Astrocyte (in vitro differentiated cells and primary cell): ENCODE measurements around the gene TIMP4. TPM values are rescaled to one million over a fixed set of nuclear protein-coding genes. Genes with fewer than 3 reads are reported as not detected.

Experiments used
- DNase-seq: peaks from one replicate; pipeline ENCODE4 v3.0.0-alpha.2; 2010; ENCODE audit warnings: low read depth
- FAIRE-seq: peaks from 2 replicates; lab custom pipeline; 2011; peaks lifted over from hg19 to GRCh38; lab: Jason Lieb, UNC
- H2AFZ ChIP-seq: 2 replicates; pipeline ENCODE4 v1.6.0; 2012; ENCODE audit warnings: low read depth, low read length, inconsistent platforms
- H3K27ac ChIP-seq: 2 replicates; pipeline ENCODE4 v1.5.1; 2011; ENCODE audit warnings: low read depth, low read length, inconsistent platforms
- H3K27me3 ChIP-seq: 2 replicates; pipeline ENCODE4 v1.6.0; 2011; ENCODE audit warnings: low read length, inconsistent platforms; ENCODE audit not compliant: insufficient read depth
- H3K36me3 ChIP-seq: 2 replicates; pipeline ENCODE4 v1.5.1; 2011; ENCODE audit warnings: low read length, inconsistent platforms; ENCODE audit not compliant: insufficient read depth
- H3K4me1 ChIP-seq: 2 replicates; pipeline ENCODE4 v1.5.1; 2011; ENCODE audit warnings: low read length, inconsistent platforms; ENCODE audit not compliant: insufficient read depth
- H3K4me2 ChIP-seq: 2 replicates; pipeline ENCODE4 v1.6.0; 2012; ENCODE audit warnings: low read length, inconsistent platforms
- H3K4me3 ChIP-seq: 2 replicates; pipeline ENCODE4 v1.5.1; 2011; ENCODE audit warnings: low read depth, mild to moderate bottlenecking, low read length, inconsistent platforms; ENCODE audit not compliant: insufficient read depth
- H3K79me2 ChIP-seq: 2 replicates; pipeline ENCODE4 v1.6.0; 2012; ENCODE audit warnings: mild to moderate bottlenecking, low read length, inconsistent platforms; ENCODE audit not compliant: insufficient read depth
- H3K9ac ChIP-seq: 2 replicates; pipeline ENCODE4 v1.6.0; 2012; ENCODE audit warnings: mild to moderate bottlenecking, low read length, inconsistent platforms
- H3K9me3 ChIP-seq: 2 replicates; pipeline ENCODE4 v1.5.1; 2012; ENCODE audit warnings: low read depth, mild to moderate bottlenecking, low read length, inconsistent platforms; ENCODE audit not compliant: insufficient read depth
- H4K20me1 ChIP-seq: 2 replicates; pipeline ENCODE4 v1.6.0; 2012; ENCODE audit warnings: low read length, inconsistent platforms; ENCODE audit not compliant: insufficient read depth
- H3K27ac Mint-ChIP-seq: one replicate; pipeline ENCODE4 v1.8.0; 2021; ENCODE audit warnings: mild to moderate bottlenecking, mixed read lengths; ENCODE audit not compliant: unreplicated experiment
- H3K27me3 Mint-ChIP-seq: one replicate; pipeline ENCODE4 v1.8.0; 2021; ENCODE audit warnings: low read depth, mixed read lengths; ENCODE audit not compliant: unreplicated experiment
- H3K36me3 Mint-ChIP-seq: one replicate; pipeline ENCODE4 v1.8.0; 2021; ENCODE audit warnings: low read depth, mixed read lengths; ENCODE audit not compliant: unreplicated experiment
- H3K4me1 Mint-ChIP-seq: one replicate; pipeline ENCODE4 v1.8.0; 2021; ENCODE audit warnings: low read depth, mixed read lengths; ENCODE audit not compliant: unreplicated experiment
- H3K4me3 Mint-ChIP-seq: one replicate; pipeline ENCODE4 v1.8.0; 2021; ENCODE audit warnings: mild to moderate bottlenecking, moderate library complexity, mixed read lengths; ENCODE audit not compliant: unreplicated experiment
- H3K9me3 Mint-ChIP-seq: one replicate; pipeline ENCODE4 v1.8.0; 2021; ENCODE audit warnings: mild to moderate bottlenecking, mixed read lengths; ENCODE audit not compliant: unreplicated experiment
- CTCF ChIP-seq: IDR thresholded peaks from 2 replicates; pipeline ENCODE4 v1.5.1; 2011; ENCODE audit warnings: low read depth, mild to moderate bottlenecking, inconsistent platforms, low read length, moderate library complexity; ENCODE audit not compliant: insufficient read depth
- EZH2 ChIP-seq: IDR thresholded peaks from 2 replicates; pipeline ENCODE4 v1.6.1; 2012; ENCODE audit warnings: mild to moderate bottlenecking, low read length, inconsistent platforms; ENCODE audit not compliant: insufficient read depth
- total RNA-seq: library from RNA; stranded (reverse); gene quantifications from 2 replicates; pipeline ENCODE4 v1.2.1, GENCODE V29; 2021

Gene TIMP4
- total RNA-seq, 1 donor from 2014 or later, result 2.0 TPM

- H3K9me3 ChIP-seq, result no peaks in the 10 kb centered on the region
- DNase-seq, result no peak
- no peak overlapping the region for H2AFZ ChIP-seq
- no peaks in the 10 kb centered on the region for H3K36me3 ChIP-seq
- Mint-ChIP-seq H3K27me3 (peaks cover 4% of the 10 kb centered on the region), H3K9me3 (peaks cover 4% of the 10 kb centered on the region), H3K36me3 (peaks cover 2% of the 10 kb centered on the region), H3K4me3 (no peak overlapping the region), H3K4me1 (peaks cover 47% of the 10 kb centered on the region), H3K27ac (no peak overlapping the region)
- no peak overlapping the region for H3K9ac ChIP-seq
- no peak overlapping the region for H3K4me2 ChIP-seq
- H4K20me1 ChIP-seq, result no peaks in the 10 kb centered on the region
- no peaks in the 10 kb centered on the region for H3K79me2 ChIP-seq
- no peaks in the 10 kb centered on the region for H3K27me3 ChIP-seq
- TF ChIP-seq CTCF (no peak), EZH2 (no peak)
- FAIRE-seq, result no peak
- H3K4me1 ChIP-seq, result peaks cover 47% of the 10 kb centered on the region
- no peak overlapping the region for H3K4me3 ChIP-seq
- H3K27ac ChIP-seq, result no peak overlapping the region
Measured at GRCh38 chr3:12192173-12192572, 33.5 kb upstream of the TIMP4 start.

GRCh38 chr3:12191559-12191958, 32.8 kb upstream of the TIMP4 start:
- no peak overlapping the region for H3K27ac Mint-ChIP-seq
- H4K20me1 ChIP-seq, result no peaks in the 10 kb centered on the region
- FAIRE-seq, result no peak
- H3K79me2 ChIP-seq, result no peaks in the 10 kb centered on the region
- peaks cover 4% of the 10 kb centered on the region for H3K9me3 Mint-ChIP-seq
- no peaks in the 10 kb centered on the region for H3K27me3 ChIP-seq
- no peak overlapping the region for H3K27ac ChIP-seq
- no peak for TF ChIP-seq CTCF
- no peak for TF ChIP-seq EZH2
- H3K4me1 Mint-ChIP-seq, result peaks cover 47% of the 10 kb centered on the region
- H3K9me3 ChIP-seq, result no peaks in the 10 kb centered on the region
- no peak overlapping the region for H3K4me3 ChIP-seq
- H3K9ac ChIP-seq, result no peak overlapping the region
- no peak for DNase-seq
- H3K27me3 Mint-ChIP-seq, result peaks cover 3% of the 10 kb centered on the region
- H2AFZ ChIP-seq, result no peak overlapping the region
- no peak overlapping the region for H3K4me3 Mint-ChIP-seq
- peaks cover 51% of the 10 kb centered on the region for H3K4me1 ChIP-seq
- H3K36me3 Mint-ChIP-seq, result peaks cover 2% of the 10 kb centered on the region
- no peaks in the 10 kb centered on the region for H3K36me3 ChIP-seq
- no peak overlapping the region for H3K4me2 ChIP-seq

DNA sequence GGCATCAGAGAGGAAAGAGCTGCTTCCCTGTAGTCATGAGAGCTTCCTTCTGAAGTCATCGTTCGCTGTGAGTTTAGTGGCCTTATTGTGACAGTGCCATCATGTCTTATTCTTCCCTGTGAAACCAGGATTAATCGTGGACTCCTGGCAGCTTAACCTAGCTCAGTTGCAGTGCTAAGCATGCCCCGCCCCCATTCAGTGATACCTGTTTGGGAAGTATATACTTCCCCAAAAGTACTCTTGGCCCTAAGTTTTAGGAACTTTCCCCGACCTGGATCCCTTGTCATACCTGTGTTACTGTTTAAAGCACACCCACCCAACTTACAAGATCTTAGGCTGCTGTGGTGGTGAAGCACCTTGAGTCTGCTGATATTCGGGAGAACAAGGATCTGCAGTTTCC, 32.1 kb upstream of the TIMP4 start:
- Mint-ChIP-seq H3K27ac (no peak overlapping the region), H3K36me3 (peaks cover 2% of the 10 kb centered on the region), H3K4me1 (peaks cover 45% of the 10 kb centered on the region), H3K27me3 (peaks cover 1% of the 10 kb centered on the region), H3K4me3 (no peak overlapping the region), H3K9me3 (peaks cover 4% of the 10 kb centered on the region)
- Histone ChIP-seq H3K4me2 (no peak overlapping the region), H3K27me3 (no peaks in the 10 kb centered on the region), H3K9me3 (no peaks in the 10 kb centered on the region), H3K27ac (no peak overlapping the region), H4K20me1 (no peaks in the 10 kb centered on the region), H3K4me1 (peaks cover 51% of the 10 kb centered on the region), H3K36me3 (no peaks in the 10 kb centered on the region), H3K9ac (no peak overlapping the region), H3K79me2 (no peaks in the 10 kb centered on the region), H3K4me3 (no peak overlapping the region), H2AFZ (no peak overlapping the region)
- FAIRE-seq, result no peak
- TF ChIP-seq CTCF, result no peak
- TF ChIP-seq EZH2, result no peak
- DNase-seq, result no peak
